OCI-M1 (cell line): ENCODE data around the gene DIP2A.
"Not testable (repeated sequence)": the region's sequence is repeated elsewhere in the genome, so short reads cannot be mapped to it uniquely, and the experiment has no call there.

Experiments used
- DNase-seq: peaks from one replicate; lab custom pipeline; 2025; lab: John Stamatoyannopoulos, UW

Gene DIP2A

DNA sequence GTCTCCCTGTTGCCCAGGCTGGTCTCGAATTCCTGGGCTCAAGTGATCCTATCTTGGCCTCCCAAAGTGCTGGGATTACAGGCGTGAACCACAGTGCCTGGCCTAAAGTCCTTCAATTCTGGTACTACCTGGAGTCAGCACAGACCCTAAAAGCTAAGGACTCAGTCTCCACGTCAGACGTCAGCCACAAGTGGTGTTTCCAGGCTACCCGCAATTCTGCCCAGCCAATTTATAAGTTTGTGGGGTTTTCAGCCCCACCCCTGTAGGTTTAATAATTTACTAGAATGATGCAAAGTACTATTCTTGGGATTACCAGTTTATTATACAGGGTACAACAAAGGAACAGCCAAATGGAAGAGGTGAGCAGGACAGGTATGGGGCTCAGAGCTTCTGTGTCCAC lies 10.6 kb upstream of the DIP2A start:
- DNase-seq: no peak

DNA sequence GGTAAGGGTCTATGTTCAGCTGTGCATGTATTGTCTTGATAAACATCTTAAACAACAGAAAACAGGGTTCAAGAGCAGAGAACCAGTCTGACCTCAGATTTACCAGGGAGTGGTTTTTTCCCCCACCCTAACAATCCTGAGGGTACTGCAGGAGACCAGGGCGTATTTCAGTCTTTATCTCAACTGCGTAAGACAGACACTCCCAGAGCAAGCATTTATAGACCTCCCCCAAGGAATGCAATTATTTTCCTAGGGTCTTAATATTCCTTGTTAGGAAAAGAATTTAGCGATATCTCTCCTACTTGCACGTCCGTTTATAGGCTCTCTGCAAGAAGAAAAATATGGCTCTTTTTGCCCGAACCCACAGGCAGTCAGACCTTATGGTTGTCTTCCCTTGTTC lies 9.8 kb upstream of the DIP2A start:
- peak; percentile 12 for DNase-seq

DNA sequence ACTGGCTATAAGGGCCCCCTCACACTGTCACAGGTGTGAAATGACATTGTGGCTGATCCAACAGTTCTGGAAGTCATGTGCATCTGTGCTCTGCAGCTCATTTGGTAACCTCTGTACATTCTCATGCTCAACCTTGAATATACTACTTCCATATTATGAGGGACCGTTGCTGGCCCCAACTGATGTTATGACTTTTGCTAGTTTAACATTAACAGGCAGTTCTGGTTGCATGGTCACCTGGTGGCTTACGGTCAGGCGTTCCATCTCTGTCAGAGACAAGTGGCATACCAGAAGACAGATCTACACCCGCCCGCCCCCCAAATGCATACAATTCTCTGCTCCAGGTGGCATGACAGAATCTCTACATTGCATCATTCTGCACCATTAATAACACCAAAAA lies 6.0 kb upstream of the DIP2A start:
- DNase-seq: no peak

DNA sequence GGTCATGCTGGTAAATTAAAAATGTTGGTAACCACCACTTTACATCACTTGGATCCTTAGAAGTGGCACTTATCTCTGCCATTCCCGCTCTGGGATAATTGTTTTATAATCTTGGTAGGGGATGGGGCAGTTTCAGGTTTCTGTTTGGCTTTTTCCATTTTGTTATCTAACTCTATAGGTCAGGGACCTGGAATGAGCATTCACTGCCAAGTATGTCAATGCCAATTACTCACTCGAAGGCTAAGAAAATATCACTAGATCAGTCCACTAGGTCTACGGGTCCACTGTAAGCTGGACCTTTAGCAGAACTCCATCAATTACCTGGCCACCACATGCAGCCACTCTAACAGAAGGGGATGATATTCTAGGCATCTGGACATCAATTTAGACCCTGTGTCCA lies 4.5 kb upstream of the DIP2A start:
- no peak for DNase-seq

DNA sequence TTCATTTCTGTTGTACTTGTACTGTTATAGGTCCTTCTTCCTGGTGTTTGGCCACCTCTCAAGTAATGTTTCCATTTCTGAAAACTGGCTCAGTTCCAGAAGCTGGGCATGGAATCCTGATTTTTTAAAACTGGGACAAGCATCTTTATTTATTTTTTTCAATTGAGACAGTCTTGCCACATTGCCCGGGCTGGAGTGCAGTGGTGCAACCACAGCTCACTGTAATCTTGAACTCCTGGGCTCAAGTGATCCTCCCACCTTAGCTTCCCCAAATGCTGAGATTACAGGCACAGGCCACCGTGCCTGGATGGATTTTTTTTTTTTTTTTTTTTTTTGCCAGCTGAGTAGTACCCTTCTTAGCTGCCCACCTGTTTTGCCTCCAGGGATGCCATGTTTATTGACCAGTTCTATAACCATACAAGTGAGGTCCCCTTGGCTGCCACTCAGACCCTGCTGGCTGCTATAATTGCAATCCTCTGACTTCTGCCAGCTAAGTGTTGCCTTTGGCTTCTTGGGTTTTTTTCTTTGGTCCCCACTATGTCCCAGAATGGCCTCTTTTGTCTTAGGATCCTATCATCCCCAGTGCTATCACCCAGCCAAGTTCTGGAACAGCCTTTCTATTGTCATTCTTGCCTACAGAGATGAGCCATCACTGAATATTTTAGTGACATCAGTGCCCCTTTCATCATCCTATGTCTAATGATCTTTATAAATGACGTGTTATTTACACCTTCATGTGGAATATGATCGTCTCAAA lies 3.9 kb upstream of the DIP2A start:
- peak; percentile 53 for DNase-seq

DNA sequence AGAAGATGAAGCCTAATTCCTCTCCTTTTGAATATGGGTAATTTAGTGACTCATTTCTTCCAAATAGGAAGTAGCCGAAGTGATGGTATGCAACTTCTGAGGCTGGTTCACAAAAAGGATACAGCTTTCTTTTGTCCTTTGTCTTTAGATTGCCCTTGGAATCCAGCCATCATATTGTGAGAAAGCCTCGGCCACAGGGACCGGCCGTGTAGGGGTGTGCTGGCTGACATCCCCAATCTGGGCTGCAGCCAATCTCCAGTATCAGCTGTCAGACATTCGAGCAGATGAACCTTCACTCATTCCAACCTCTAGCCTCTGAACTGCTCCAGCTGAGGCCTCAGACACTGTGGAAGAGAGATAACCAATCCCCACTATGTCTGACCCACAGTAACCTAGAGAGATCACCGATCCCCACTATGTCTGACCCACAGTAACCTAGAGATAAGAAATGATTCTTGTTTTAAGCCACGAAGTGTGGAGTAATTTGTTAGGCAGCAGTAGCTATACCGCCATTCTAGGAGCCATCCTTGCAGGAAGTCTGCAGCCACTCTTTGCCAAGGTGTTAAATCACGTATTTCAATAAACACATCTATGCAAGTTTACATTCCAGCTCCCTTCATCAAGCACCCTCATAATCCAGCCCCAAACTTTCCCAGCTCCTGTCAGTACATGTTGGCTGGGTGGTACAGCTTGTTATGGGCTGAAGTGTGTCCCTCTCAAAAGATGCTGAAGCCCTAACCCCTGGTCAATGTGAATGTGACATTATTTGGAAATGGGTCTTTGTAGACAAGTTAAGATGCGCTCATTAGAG lies 2.9 kb upstream of the DIP2A start:
- DNase-seq: peak; percentile 86

DNA sequence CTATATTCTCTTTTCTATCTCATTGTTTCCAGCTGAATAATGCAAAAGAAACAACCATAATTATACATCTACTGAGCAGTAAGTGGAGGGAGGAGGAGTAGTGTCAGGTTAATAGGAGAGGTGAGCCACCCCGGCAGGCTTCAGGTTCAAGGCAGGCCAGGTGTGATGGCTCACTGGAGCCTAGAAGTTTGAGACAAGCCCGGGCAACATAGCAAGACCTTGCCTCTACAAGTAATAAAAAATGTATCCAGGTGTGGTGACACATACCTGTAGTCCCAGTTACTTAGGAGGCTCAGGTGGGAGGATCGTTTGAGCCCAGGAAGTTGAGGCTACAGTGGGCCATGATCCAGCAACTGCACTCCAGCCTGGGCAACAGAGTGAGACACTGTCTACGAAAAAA lies 1.9 kb upstream of the DIP2A start:
- DNase-seq: no peak

DNA sequence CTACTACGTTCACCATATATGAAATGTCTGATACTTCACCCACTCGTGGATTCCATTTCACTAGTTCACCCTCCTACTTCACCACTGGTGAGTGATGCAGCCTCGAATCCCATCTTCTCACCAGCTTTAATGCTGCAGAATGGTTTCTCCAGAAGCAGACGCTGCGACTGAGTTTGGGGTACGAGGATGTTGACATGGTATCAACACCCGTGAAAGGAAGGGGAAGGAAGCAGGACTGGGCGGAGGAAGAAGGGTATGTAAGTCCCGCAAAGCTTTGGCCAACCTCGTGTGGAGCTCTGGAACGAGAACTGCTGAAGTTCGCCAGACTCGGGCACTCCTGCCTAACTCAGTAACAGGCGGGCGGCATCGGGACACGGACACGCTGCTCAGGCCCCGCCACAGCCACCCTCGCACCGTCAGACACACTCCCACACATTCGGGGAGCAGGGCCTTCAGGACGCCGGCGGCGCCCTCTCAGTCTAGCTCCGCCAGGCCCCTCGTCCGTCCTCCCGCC lies 833 bp upstream of the DIP2A start:
- peak; percentile 90 for DNase-seq

DNA sequence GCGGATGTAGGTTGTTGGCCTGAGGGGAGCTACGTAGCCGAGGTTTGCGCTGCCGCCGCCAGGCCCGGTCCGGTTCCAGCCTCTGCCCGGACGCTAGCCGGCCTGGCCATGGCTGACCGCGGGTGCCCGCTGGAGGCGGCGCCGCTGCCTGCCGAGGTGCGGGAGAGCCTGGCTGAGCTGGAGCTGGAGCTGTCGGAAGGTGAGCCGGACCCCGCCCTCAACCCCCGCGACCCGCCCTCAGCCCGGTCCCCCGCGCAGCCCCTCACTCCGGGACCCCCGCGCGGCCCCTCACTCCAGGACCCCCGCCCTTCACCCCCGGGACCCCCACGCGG lies 299 bp downstream of the DIP2A start:
- DNase-seq: no peak

DNA sequence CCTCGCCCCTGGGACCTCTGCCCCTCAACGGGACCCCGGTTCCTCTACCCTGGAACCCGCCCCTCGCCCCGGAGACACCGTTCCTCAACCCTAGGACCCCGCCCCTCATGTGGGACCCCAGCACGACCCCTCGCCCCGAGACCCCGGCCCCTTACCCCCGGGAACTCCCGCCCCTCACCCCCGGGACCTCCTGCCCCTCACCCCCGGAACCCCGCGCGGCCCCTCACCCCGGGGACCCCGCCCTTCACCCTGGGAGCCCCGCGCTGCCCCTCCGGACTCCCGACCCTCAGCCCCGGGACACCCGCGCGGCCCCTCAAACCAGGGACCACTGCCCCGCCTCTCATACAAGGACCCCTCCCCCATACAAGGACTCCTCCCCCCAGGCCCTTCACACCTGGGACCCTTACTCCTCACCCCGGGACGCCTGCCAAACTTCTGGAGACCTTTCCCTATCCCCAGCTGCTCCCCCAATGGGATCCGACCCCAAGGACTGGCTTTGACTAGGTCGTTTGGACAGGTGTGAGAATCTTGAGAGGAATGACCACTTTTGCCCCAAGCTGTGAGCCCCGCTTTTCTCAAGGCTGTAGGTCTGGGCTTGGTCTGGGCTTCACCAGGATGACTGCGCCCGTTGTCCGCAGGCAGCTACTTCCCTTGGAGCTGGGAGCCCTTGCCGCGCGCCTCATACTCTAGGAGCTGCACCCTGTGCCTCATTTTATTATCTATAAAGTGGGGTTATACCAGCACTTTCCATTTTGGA lies 843 bp downstream of the DIP2A start:
- DNase-seq: no peak

DNA sequence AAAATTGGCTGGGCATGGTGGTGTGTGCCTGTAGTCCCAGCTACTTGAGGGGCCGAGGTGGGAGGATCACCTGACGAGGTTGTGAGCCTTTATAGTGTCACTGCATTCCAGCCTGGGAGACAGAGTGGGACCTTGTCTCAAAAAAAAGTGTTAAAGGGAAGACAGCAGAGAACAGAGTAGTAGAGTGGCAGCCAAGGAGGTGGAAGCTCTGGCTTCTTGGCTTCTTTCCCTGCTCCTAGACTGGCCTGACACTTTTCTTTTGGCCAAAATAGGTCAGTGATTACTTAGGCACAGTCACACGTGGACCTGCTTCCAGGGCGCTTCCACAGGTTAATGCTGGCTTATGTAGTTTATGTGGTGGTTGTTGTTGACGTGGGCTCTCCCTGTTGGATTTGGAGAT lies 3.2 kb downstream of the DIP2A start:
- no peak for DNase-seq

DNA sequence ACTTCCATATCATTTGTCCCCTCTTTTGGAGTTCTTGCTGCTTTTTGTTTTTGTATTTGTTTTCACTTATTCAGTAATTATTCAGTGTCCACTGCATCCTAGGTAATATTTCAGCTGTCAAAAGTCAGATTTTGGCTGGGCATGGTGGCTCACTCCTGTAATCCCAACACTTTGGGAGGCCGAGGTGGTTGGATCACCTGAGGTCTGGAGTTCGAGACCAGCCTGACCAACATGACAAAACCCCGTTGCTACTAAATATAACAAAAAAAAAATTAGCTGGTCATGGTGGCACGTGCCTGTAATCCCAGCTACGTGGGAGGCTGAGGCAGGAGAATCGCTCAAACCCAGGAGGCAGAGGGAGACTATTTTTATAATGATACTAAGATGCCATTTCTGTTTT lies 6.5 kb downstream of the DIP2A start:
- DNase-seq: not testable (repeated sequence)

DNA sequence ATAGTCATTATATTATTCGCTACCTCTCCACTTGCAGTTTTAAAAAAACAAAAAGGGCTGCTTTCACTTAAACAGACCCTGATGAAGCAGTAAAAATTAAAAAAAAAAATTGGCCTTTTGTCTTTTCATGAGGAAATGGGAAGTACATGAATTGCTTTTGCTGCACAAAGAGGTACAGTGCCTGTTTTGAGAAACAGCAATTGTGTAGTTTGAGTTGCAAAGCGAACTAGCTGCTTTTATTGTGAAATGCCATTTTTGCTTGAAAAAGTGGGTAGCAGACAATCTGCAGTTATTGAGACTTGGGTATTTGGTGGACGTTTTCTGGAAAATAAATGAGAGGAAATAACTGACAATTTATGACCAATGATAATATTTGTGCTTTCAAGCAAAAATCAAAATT lies 7.0 kb downstream of the DIP2A start:
- no peak for DNase-seq

DNA sequence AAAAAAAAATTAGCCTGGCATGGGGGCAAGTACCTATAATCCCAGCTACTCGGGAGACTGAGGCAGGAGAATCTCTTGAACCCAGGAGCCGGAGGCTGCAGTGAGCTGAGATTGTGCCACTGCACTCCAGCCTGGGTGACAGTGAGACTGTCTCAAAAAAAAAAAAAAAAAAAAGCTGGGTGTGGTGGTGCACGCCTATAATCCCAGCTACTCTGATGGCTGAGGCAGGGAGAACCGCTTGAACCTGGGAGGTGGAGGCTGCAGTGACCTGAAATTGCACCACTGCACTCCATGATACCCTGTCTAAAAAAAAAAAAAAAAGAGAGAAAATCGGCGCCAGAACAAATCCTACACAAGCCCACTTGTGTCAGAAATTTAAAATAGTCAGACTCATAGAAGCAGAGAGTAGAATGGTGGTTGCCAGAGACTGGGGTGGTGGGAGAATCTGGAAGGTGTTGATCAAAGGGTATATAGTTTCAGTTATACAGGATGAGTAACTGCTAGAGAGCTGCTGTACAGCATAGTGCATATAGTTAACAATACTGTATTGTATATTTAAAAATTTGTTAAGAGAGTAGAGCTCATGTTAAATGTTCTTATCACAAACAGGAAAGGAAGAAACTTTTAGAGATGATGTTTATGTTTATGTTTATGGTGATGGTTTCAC lies 9.6 kb downstream of the DIP2A start:
- DNase-seq: no peak

DNA sequence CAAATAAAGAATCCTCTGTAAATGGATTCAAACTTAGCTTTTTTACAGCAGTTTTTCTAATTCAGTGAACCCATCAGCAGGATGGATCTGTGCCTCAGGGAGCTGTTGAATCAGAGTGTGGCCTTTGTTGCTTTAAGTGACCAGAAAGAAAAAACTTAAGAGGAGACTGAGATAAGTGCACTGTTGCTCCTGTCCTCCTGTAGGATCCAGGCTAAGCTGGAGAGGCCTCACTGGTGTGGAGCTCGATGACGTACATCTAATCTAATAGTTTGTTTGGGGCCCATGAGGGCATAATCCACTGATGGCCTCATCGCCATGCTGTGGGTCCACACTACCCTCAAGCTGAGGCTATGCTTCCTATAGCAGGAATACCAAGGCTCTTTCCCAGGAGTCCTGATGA lies 10.6 kb downstream of the DIP2A start:
- DNase-seq: no peak

DNA sequence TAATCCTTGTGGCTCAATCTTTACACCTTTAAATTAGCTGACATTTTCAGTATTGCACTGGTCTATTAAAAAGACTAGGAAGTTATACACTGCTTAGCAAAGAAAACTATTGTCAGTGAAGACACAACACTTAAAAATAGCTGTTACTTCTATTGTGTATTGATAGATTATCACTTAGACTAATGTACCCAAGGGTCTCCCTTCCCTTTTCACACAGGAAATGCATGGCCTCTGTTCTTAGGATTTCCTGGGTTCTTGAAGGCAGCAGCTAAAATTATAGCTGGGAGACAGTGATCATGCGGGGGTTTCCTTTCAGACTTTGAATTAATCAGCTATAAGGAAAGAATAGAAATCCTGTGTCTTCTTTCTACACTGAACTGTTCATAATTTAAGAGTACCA lies 12.8 kb downstream of the DIP2A start:
- DNase-seq: no peak

DNA sequence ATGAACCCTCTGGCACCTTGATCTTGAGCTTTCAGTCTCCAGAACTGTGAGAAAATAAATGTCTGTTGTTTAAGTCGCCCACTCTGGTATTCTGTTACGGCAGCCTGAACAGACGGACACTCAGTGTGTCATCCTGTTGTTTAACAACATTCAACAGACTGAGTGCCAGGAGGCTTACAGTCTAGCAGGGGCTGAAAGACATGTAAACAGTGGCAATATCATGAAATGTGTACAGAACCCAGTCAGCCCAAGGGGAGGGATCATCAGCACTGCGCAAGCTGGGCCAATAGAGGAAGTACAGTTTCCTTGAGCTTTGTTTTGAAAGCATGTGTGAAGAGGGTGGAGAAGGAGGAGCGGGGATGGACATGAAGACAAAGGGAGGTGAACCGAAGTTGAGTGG lies 13.6 kb downstream of the DIP2A start:
- DNase-seq: peak; percentile 39

DNA sequence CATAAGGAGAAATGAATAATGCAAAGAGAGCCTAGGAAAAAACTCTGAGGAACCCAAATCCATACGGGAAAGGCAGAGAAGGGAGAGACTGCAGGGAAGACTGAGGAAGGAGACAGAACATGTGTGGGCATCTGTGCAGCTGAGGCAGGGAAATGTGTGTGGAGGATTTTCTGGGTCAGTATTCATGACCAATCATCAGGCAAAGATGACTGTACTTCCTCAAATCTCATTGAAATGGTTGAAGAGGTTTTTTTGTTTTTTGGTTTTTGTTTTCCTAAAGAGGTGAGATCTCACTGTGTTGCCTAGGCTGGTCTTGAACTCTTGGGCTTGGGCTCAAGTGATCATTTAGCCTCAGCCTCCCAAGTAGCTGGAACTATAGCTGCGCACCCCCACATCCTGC lies 15.7 kb downstream of the DIP2A start:
- peak; percentile 24 for DNase-seq

DNA sequence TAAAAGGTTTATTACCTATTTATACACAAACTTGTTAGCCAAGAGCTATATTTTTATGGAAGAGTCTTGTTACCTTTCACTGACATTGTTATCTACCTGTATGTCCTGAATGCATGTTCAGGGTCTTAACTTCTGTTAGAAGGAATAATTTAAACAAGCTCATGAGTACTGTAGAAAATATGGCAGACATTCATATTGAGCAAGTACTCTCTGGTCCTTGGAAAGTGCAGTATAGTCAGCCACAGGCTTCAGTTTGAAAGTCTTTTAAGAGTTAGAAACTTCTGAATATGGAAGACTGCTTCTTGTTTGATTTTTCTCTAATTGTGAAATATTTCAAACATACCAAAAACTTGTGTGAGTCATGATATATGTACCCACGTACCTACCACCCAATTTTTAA lies 16.6 kb downstream of the DIP2A start:
- no peak for DNase-seq

DNA sequence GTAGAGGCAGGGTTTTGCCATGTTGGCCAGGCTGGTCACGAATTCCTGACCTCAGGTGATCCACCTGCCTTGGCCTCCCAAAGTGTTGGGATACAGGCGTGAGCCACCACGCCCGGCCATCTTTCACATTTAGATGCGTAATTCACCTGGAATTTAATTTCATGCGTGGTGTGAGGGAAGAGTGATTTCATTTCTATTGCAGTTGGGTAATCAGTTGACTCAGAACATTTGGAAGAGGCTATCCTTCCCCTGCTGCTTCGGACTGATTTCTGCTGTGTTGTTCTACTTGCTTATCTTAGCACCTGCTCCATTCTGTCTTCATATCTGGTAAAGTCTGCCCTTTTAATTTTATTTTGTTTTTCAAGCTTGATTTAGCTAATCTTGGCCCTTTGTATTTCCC lies 19.1 kb downstream of the DIP2A start:
- no peak for DNase-seq

DNA sequence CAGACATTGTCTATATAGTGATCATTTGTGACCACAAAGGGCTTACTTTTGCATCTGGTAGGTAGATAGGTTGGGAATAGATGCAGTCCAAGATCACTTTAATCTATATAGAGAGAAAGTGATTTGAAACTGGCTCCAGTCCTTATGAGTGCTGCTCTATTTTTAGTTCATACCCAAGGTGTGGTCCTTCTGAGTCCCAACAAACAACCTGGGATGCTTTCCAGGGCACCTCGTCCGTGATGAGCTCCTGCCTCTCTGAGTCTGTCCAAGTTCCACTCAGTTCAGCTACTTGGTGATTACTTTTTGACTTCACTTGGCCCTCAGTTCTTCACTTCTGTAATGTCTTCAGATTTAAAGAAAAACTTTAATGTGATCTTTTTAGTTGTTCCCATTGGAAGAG lies 20.2 kb downstream of the DIP2A start:
- DNase-seq: no peak

DNA sequence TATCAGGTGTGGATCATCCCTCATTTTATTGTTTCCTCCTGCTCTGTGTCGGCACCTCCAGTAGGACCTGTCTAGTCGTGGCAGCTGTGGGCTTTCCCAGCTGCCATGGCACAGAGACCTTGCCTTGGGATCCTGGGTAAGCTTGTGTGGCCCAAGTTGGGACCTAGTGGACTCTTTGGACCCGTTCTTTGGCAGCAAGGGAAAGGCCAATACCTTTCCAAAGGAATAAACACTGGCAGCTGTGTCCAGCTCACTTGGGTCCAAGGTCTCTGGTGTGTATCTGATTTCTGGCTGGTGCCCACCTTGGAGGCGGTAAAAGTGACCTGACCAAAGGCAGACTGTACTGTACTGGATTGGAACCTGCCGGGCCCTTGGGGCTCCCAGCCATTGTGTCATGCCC lies 21.8 kb downstream of the DIP2A start:
- no peak for DNase-seq
